PC-3 (cell line): ENCODE results near the gene LIPC. TPM values are rescaled to one million over a fixed set of nuclear protein-coding genes. Genes with fewer than 3 reads are reported as not detected.

Experiments used
- ATAC-seq: fragments of 200-7000 bp; cut with Tn5 transposase; 2 replicates; pipeline ENCODE4 v1.9.1; 2020; ENCODE audit warnings: mild to moderate bottlenecking, moderate library complexity
- BruUV-seq: library from RNA; stranded (reverse); fragments of 400-500 nt; replicated peaks from 2 replicates; lab custom pipeline; 2021; lab: Mats Ljungman, UMichigan
- CTCF ChIA-PET: fragments of 300-600 bp; sonication (Branson Sonifier 250); formaldehyde crosslinking; loops from one replicate; lab custom pipeline; 2022; ENCODE audit warnings: antibody characterized with exemption; lab: Charles Lee
- POLR2A ChIA-PET: fragments of 300-600 bp; sonication (Branson Sonifier 250); formaldehyde crosslinking; loops from one replicate; lab custom pipeline; 2022; ENCODE audit warnings: antibody characterized with exemption; ENCODE audit not compliant: unreplicated experiment; lab: Charles Lee
- DNase-seq: peaks from one replicate; pipeline ENCODE4 v3.0.0-alpha.2; 2015
- H2AFZ ChIP-seq: fragments of 300-600 bp; sonication (generic); 2 replicates; pipeline ENCODE4 v1.6.0; 2016; ENCODE audit warnings: antibody characterized with exemption, low read length
- H3F3A ChIP-seq: fragments of 300-600 bp; sonication (generic); one replicate; pipeline ENCODE4 v1.6.0; 2017; ENCODE audit warnings: antibody characterized with exemption, low read length, control low read depth, mild to moderate bottlenecking; ENCODE audit not compliant: unreplicated experiment
- H3K27ac ChIP-seq: fragments of 300-600 bp; sonication (generic); 2 replicates; pipeline ENCODE4 v1.5.1; 2016; ENCODE audit warnings: mild to moderate bottlenecking, low read length
- H3K27me3 ChIP-seq: fragments of 300-600 bp; sonication (generic); 2 replicates; pipeline ENCODE4 v1.6.1; 2016; ENCODE audit warnings: low read length, mixed read lengths
- H3K36me3 ChIP-seq: fragments of 300-600 bp; sonication (generic); 2 replicates; pipeline ENCODE4 v1.6.1; 2016; ENCODE audit warnings: low read depth, mixed run types, low read length, mixed read lengths
- H3K4me1 ChIP-seq: fragments of 300-600 bp; sonication (generic); 2 replicates; pipeline ENCODE4 v1.5.1; 2016; ENCODE audit warnings: low read length; ENCODE audit not compliant: insufficient read depth
- H3K4me2 ChIP-seq: fragments of 300-600 bp; sonication (generic); 2 replicates; pipeline ENCODE4 v1.6.0; 2016; ENCODE audit warnings: low read length
- H3K4me3 ChIP-seq: fragments of 300-600 bp; sonication (generic); 2 replicates; pipeline ENCODE4 v1.5.1; 2016; ENCODE audit warnings: mild to moderate bottlenecking, low read length, mixed read lengths
- H3K79me2 ChIP-seq: fragments of 300-600 bp; sonication (generic); 2 replicates; pipeline ENCODE4 v1.6.1; 2017; ENCODE audit warnings: low read length, mixed read lengths
- H3K9ac ChIP-seq: fragments of 300-600 bp; sonication (generic); 2 replicates; pipeline ENCODE4 v1.6.0; 2016; ENCODE audit warnings: mild to moderate bottlenecking, low read length
- H3K9me2 ChIP-seq: fragments of 300-600 bp; sonication (generic); replicated peaks from 2 replicates; pipeline ENCODE4 v1.6.1; 2016; ENCODE audit warnings: mixed run types, low read length, mixed read lengths
- H3K9me3 ChIP-seq: fragments of 300-600 bp; sonication (generic); 2 replicates; pipeline ENCODE4 v1.6.1; 2016; ENCODE audit warnings: low read length, mixed read lengths
- H4K20me1 ChIP-seq: fragments of 300-600 bp; sonication (generic); 2 replicates; pipeline ENCODE4 v1.6.1; 2016; ENCODE audit warnings: low read length, mixed read lengths
- EZH2 ChIP-seq: fragments of 300-600 bp; sonication (generic); IDR thresholded peaks from one replicate; pipeline ENCODE4 v1.6.1; 2017; ENCODE audit warnings: antibody characterized with exemption, mild to moderate bottlenecking, low read length; ENCODE audit not compliant: unreplicated experiment
- EZH2phosphoT487 ChIP-seq: fragments of 300-600 bp; sonication (generic); IDR thresholded peaks from 2 replicates; pipeline ENCODE4 v1.6.1; 2018; ENCODE audit warnings: mild to moderate bottlenecking, antibody characterized with exemption, low read length, borderline replicate concordance
- intact Hi-C: fragments of 100-400 bp; cut with micrococcal nuclease; formaldehyde crosslinking; loops from 2 replicates; pipeline ENCODE4 v1.9.0; 2023
- total RNA-seq: library from RNA; depleted of rRNA; stranded (reverse); fragments of >200 nt; gene quantifications from 2 replicates; pipeline ENCODE4 v1.2.3, GENCODE V29; 2014
- TF ChIP-seq, protein P1 (sequence below): fragments of 300-600 bp; sonication (generic); conservative IDR thresholded peaks from 2 replicates; pipeline ENCODE4 v1.5.1; 2017; ENCODE audit warnings: antibody characterized with exemption, low read depth, mild to moderate bottlenecking, low read length

LIPC gene
- total RNA-seq, 1 experiment from 2014 or later = not detected

DNA sequence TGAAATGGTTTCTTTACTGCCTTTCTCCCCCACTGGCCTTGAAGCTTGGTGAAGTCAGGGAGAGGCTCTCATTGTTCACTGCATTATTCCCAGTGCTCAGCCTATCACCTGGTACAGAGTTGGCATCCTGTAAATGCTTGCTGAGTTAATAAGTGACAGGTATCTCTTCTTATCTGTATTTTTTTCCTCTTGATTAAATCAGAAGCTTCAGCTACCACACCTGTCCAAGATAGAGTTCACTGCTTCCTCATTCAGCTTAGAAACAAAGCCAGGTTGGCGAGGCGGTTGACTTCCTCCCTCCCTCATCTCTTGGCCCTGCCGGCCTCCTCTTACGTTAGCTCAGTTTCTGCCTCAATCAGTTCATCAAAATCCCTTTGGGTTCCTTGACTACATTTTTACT lies 142.8 kb downstream of the LIPC start:
- ChIA-PET CTCF (no interaction called here), POLR2A (no interaction called here)
- Histone ChIP-seq H3K79me2 (no peaks in the 10 kb centered on the region), H3F3A (no peaks in the 10 kb centered on the region), H3K36me3 (no peaks in the 10 kb centered on the region), H3K9ac (no peak overlapping the region), H3K4me1 (no peaks in the 10 kb centered on the region), H3K9me2 (no peaks in the 10 kb centered on the region), H3K4me3 (no peak overlapping the region), H3K4me2 (no peak overlapping the region), H3K9me3 (no peaks in the 10 kb centered on the region), H2AFZ (no peak overlapping the region), H4K20me1 (no peaks in the 10 kb centered on the region), H3K27ac (no peak overlapping the region), H3K27me3 (no peaks in the 10 kb centered on the region)
- DNase-seq (no peak), ATAC-seq (no peak)
- no TSS peak for BruUV-seq
- TF ChIP-seq EZH2 = no peak
- TF ChIP-seq, protein P1, sequence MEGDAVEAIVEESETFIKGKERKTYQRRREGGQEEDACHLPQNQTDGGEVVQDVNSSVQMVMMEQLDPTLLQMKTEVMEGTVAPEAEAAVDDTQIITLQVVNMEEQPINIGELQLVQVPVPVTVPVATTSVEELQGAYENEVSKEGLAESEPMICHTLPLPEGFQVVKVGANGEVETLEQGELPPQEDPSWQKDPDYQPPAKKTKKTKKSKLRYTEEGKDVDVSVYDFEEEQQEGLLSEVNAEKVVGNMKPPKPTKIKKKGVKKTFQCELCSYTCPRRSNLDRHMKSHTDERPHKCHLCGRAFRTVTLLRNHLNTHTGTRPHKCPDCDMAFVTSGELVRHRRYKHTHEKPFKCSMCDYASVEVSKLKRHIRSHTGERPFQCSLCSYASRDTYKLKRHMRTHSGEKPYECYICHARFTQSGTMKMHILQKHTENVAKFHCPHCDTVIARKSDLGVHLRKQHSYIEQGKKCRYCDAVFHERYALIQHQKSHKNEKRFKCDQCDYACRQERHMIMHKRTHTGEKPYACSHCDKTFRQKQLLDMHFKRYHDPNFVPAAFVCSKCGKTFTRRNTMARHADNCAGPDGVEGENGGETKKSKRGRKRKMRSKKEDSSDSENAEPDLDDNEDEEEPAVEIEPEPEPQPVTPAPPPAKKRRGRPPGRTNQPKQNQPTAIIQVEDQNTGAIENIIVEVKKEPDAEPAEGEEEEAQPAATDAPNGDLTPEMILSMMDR = no peak
- no peak for TF ChIP-seq EZH2phosphoT487
- intact Hi-C loops = no loop called here

DNA sequence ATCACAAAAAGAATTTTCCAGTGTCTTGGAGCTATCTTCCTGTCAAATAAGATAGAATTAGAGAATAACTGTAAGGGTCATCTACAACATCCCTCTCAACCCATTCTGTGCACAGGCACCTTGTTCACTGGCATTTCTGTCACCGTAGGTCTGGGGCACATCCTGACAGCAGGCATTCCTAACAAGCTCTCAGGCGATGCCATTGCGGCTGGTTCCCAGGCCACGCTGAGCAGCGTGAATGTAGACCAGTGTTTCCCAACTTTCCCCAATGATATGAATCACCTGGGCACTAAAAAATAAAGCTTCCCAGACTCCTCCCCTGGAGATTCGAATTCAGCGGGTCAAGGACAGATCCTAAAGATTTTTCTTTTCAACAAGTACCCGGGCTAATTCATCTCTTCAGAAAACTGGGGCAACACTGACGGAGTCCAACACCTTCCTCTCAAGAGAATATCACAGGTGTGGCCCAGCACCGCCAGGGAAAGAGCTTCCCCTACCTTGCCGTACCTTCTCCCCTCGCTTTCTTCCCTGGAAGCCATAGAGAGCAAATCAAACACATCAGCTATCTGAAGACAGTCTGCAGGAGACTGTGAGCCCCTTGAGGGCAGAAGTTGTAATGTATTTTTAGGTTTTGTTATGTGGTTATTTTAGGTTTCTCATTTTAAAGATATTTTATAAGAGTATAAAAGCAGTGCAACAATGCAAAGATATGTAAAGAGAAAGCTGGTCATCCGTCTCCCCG lies 143.4 kb downstream of the LIPC start:
- Histone ChIP-seq H3K9ac (no peak overlapping the region), H3K27me3 (no peaks in the 10 kb centered on the region), H3F3A (no peaks in the 10 kb centered on the region), H2AFZ (no peak overlapping the region), H3K4me2 (no peak overlapping the region), H3K4me3 (no peak overlapping the region), H3K4me1 (no peaks in the 10 kb centered on the region), H4K20me1 (no peaks in the 10 kb centered on the region), H3K36me3 (no peaks in the 10 kb centered on the region), H3K27ac (no peak overlapping the region), H3K9me2 (no peaks in the 10 kb centered on the region), H3K9me3 (no peaks in the 10 kb centered on the region), H3K79me2 (no peaks in the 10 kb centered on the region)
- ChIA-PET POLR2A (interaction anchor here (0.6 kb wide), 1 partner anchor 10 kb away, joined by 3 read pairs; no protein-coding TSS in a partner anchor), CTCF (no interaction called here)
- no peak for ATAC-seq
- TF ChIP-seq EZH2phosphoT487 = no peak
- TF ChIP-seq, protein P1 = no peak
- no peak for TF ChIP-seq EZH2
- no peak for DNase-seq
- no TSS peak for BruUV-seq
- intact Hi-C loops = no loop called here

DNA sequence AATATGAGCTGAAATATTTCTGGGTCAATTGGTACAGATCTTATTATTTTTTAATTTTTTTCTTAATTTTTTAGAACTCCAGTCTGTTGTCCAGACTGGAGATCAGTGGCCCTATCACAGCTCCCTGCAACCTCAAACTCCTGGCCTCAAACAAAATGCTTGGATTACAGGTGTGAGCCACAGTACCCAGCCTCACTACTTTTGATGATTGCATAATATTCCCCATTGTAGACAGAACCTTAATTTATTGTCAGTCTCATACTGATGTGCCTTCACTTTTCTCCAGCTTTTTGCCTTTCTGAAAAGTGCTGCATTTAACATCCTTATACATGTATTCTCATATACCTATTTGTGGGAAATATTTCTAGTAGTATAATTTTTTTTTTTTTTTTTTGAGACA lies 144.9 kb downstream of the LIPC start:
- Histone ChIP-seq H3K27me3 (no peaks in the 10 kb centered on the region), H4K20me1 (no peaks in the 10 kb centered on the region), H2AFZ (no peak overlapping the region), H3K79me2 (no peaks in the 10 kb centered on the region), H3K9me2 (no peaks in the 10 kb centered on the region), H3K4me2 (no peak overlapping the region), H3K9ac (no peak overlapping the region), H3K4me3 (no peak overlapping the region), H3K36me3 (no peaks in the 10 kb centered on the region), H3K4me1 (no peaks in the 10 kb centered on the region), H3F3A (no peaks in the 10 kb centered on the region), H3K27ac (no peak overlapping the region), H3K9me3 (no peaks in the 10 kb centered on the region)
- POLR2A ChIA-PET = no interaction called here
- intact Hi-C loops = no loop called here
- TF ChIP-seq EZH2phosphoT487 (no peak), EZH2 (no peak)
- TF ChIP-seq, protein P1 = no peak
- no peak for ATAC-seq
- no peak for DNase-seq
- CTCF ChIA-PET = no interaction called here
- no TSS peak for BruUV-seq
